AG09319 (cell line): ENCODE results near the gene SHANK3.

Experiments used
- DNase-seq: peaks from one replicate; pipeline ENCODE4 v3.0.0-alpha.2; 2010; ENCODE audit warnings: low read depth; ENCODE audit errors: extremely low read depth
- CTCF ChIP-seq: IDR thresholded peaks from 2 replicates; pipeline ENCODE4 v1.5.1; 2011; ENCODE audit warnings: low read depth, mild to moderate bottlenecking, inconsistent platforms, low read length, moderate library complexity

The SHANK3 gene

GRCh38 chr22:50702821-50703725, 30.4 kb downstream of the SHANK3 start:
- no peak for DNase-seq

DNA sequence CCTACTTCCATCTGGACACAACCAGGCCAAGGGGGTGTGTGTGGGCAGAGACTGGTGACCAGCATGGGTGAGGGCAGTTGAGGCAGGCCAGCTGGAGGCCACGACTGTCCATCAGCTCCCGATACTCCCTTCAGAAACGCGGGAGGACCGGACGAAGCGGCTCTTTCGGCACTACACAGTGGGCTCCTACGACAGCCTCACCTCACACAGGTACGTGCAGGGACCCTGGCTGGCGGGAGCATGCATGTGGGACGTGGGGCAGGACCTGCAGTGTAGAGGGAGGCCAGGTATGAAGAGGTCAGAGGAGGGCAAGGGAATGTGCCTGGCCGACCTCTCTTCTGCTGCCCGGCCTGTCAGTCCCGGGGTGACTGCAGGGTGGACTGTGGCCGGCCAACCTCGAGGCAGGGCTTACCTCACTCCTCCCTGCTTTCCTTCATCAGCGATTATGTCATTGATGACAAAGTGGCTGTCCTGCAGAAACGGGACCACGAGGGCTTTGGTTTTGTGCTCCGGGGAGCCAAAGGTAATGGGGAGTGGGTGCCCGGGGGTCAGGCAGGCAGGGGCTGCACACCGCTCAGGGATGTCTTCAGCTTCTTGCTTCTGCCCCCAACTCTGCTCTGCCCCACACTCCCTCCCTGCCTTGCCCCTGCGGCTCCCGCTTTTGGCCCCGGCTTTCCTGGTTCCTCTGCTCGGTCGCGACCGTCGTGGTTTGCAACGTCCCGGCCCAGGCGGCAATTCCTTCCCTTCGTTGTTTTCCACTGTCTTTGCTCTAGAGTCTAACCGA, 31.3 kb downstream of the SHANK3 start:
- no peak for TF ChIP-seq CTCF
- DNase-seq = no peak

More at GRCh38 chr22:50702821-50703725, 30.4 kb downstream of the SHANK3 start:
- no peak for TF ChIP-seq CTCF

DNA sequence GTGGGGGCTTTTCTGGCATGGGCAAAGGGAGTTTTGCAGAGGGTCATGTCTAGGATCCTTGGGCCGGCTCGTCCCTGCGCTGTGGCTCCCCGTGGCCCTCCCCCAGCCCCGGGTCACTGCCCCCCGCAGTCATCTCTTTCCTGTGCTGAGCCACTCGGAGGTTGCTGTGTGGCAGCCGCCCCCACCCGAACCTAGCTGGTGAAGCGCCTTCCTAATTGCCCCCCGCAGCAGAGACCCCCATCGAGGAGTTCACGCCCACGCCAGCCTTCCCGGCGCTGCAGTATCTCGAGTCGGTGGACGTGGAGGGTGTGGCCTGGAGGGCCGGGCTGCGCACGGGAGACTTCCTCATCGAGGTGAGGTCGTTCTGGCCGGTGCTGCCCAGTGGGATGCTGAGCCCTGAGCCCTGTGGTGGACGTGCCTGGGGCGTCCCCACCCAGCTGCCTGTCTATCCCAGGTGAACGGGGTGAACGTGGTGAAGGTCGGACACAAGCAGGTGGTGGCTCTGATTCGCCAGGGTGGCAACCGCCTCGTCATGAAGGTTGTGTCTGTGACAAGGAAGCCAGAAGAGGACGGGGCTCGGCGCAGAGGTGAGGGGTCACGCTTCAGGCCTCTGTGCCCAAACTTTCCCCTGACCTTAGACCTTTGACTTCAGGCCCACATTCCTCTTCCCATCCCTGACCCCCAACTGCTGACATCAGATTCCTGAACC, 32.0 kb downstream of the SHANK3 start:
- TF ChIP-seq CTCF = no peak
- no peak for DNase-seq

- DNase-seq = no peak
- no peak for TF ChIP-seq CTCF
Observed at GRCh38 chr22:50705219-50705691, 32.6 kb downstream of the SHANK3 start.

GRCh38 chr22:50705851-50706351, 33.3 kb downstream of the SHANK3 start:
- TF ChIP-seq CTCF = no peak

DNA sequence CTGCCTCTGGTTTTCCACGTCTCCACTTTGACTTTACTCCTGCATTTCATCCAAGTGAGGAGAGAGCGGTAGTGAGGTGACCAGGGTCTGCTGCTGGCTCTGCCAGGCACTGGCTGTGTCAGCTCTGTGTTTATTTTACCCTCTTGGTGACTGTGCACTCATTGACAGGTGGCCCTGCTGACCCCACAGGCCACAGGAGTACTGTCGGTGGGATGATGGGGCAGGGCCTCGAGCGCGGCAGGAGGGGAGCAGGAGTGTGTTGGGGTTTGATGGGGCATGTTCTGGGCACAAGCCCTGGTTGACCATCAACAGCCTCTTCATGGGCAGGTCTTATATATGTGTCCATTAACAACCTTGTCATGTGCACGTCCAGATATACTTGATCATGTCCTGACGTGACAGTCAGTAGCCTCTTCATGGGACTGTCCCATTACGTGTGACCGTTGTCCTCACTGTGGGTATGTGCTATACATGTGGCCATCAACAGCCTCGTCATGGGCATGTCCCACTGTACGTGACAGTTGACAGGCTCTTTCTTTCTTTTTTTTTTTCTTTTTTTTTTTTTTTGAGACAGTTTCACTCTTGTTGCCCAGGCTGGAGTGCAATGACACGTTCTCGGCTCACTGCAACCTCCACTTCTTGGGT, 34.0 kb downstream of the SHANK3 start:
- no peak for DNase-seq
- no peak for TF ChIP-seq CTCF

More at GRCh38 chr22:50705851-50706351, 33.3 kb downstream of the SHANK3 start:
- no peak for DNase-seq
